ENCODE results near the gene SPEN.
A peak's percentile ranks its signal among the peaks of the same experiment; 100 is the strongest.

SPEN gene

DNA sequence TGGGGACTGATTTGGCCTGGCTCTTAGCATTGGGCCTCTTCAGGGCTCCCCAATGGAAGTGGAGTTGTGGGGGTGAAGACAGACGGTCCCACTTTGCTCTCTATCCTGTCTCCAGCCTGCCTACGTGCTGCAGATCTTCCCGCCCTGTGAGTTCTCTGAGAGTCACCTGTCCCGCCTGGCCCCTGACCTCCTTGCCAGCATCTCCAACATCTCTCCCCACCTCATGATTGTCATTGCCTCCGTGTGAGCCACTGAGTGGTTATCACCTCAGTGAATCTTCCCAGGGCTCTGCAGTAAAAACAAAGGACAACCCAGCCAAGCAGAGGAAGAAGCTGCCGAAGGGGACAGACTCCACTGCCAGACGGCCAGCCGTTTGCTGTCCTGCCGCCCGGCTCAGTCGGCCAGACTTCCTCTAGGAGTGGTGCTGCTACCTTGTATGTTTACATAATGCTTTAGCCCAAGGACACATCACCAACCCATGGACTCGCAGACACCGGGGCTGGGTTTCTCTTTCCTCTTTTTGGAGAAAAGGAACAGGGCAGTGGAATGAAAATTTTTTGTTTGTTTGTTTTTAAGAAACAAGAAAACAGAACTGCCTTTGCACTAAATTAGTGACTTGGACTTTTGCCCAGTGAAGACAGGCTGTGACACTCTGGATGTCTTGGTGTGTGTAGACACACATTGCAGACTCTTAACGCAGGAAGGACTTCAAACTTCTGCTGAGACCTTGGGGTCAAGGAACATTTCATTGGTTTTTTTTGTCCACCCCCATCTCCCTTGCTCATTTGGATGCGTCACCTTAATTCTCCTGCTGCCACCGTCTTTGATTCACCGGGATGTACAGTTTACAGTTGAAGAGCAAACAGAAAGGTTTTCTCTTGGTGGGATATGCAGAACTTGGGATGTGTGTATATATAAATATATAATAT lies 91.9 kb downstream of the SPEN start:
- no peak for DNase-seq

DNA sequence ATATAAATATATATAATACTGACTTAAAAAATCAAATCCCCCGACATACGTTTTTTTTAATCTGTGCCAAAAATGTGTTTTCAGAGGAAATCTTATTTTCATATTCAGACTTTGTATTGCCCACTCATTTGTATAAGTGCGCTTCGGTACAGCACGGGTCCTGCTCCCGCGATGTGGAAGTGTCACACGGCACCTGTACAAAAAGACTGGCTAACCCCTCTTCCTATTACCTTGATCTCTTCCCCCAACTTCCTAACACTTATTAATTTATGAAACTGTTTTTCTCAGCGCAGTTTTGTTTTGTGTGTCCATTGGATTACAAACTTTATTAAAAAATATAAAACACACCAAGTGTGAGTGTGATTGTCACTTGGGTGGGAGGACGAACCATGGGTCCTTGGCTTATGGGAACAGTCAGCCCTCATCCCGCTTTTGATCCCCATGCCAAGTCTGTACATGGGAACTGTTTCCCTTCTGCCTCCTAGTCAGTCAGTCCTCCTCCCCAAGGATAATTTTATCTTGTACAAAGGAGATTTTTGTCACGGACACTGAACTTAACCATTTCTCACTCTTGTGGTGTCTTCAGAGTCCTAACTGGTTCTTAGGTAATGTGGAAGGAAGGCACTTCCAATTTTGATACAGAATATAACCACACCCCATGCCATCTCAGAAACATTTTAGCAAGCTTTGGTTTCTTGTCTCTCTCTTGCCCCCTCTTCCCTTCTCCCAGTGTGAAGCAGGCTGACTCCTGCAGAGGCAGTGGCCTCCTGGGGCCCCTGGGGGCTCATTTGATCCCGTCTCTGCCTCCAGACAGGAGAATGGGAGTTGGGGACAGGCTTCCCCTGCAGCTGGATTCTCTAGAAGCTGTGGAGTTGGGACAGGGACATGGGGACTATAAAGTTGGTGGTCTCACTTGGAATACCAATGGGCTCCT lies 92.9 kb downstream of the SPEN start:
- DNase-seq: no peak

DNA sequence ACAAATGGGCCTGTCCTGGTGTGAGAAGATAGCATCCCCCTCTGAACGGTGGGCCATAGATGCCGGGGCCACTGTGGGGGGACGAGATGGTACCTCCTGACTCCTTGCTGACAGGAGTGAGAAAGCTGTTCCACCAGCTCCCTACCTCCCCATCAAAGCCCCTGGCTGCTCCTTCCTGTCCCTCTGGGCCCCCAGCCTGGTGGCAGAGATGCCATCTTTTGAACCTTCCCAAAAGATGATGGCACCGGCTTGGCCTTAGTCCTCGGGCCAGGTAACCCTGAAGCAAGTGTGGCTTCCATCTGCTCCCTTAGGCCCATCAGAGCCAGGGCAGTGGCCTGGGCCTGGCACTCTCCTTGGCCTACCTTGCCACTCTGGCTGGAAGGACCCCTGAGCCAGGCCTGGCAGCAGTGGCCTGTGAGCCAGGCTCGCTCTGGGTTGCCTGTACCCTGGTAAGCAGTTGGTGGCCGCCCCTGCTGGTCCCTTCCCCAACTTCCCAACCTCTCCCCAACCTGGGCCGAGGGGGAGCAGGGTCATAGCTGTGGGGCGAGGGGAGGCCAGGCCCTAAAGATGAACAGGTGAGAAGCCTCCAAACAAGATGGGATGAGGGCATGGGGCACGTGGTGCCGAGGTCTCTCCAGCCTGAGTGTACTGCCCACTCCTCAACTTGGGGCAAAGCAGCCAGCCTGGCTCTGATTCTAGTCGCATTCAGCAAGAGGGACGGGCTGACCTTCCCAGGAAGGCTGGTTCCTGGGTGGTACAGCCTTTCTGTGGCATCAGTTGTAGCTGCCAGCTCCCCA lies 93.7 kb downstream of the SPEN start:
- DNase-seq: no peak

DNA sequence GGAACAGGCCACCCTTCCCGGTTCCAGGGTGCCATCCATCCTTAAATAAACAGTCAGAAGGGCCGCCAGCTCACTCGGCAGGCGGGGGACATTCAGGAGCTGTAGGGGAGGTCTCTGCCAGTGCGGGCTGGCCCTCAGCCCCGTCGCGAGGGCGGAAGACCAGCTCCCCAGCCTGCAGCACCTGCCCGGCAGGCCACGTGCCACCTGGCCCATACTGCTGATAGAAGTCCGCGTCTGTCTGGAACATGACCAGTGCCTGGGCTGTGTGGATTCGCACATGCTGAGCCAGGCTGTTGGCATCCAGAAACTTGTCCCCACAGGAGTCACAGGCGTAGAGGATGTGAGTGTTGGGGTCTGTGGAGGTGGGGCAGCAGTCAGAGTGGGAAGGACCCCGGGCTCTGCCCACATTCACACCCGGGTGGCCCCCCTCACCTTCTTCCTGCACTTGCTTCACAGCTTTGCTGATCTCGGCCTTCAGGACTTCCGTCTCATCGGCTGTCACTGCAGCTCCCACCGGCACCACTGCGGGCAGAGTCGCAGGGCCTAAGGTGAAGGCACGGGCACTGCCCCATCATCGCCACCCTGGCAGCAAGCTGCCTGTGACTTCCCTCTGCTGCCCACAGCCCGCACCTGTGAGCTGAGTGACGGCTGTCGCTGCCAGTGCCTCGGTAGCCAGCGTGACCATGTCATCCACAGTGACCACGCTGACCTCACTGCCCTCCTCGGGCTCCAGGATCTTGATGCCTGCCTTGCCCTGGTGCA lies 94.6 kb downstream of the SPEN start:
- no peak for DNase-seq

DNA sequence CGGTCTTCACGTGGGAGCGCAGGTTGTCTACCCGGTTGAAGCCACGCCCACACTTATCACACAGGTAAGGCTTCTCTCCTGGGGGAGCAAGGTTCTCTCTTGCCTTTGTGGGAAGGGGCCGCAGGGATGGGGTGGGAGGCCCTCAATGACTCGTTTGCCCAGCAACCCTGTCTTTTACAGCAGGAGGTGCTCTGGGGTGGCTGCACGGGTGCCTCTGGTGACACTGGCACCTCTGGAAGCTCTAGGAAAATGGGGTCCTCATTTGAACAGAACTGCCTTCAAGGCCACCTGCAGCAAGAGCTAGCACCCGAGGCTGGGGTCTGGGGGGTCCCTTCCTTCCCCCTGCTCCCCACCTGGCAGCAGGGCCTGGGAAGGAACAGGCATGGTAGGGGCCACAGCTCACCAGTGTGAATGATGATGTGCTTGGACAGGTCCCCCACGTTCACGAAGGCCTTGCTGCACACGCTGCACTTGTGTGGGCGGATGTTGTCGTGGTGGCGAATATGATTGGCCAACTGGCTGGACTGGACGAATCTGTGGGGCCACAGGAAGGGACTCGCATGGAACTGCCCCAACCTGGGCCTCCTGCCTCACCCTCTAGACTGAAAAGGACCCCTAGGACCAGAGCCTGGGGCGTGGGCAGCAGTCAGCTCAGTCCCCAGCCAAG lies 95.3 kb downstream of the SPEN start:
- no peak for DNase-seq

DNA sequence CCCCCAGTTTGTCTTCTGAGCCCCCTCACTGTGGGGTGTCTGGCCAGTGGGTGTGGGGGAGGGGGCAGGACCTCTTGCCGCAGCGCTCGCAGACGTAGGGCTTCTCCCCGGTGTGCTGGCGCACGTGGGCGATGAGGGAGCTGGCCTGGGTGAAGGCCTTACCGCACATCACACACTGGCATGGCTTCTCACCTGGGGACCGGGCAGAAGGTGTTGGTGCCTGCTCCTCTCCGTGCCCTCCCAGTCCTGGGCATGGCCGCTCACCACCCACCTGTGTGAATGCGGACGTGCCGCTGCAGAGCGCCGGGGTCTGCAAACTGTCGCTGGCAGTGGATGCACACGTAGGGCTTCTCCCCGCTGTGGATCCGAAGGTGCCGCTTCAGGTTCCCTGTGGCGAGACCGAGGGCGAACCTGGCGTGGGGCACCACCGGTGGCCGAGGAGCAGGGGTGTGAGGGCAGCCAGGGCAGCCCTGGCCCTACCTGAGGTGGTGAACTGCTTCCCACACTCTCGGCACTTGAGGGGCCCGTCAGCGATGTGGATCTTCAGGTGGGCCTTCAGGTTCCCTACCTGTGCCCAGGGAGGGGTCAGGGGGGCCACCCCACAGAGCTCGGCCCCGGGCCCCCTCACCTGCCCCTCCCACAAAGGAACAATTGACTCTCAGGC lies 96.0 kb downstream of the SPEN start:
- no peak for DNase-seq

DNA sequence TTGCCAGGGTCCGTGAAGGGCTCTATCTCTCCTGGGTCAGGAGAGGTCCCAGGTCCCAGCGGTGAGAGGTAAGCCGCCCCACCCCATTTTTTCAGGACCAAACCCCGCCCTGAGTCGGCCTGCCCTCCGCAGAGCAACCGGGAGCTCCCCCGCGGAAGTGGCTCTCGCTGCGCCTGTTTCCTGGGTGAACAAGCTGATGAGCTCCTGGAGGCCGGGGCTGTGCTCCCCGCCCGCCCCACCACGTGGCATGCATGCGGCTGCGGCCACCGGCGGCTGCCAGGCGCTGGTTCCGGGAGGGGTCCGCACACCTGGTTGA lies 96.4 kb downstream of the SPEN start:
- no peak for DNase-seq

DNA sequence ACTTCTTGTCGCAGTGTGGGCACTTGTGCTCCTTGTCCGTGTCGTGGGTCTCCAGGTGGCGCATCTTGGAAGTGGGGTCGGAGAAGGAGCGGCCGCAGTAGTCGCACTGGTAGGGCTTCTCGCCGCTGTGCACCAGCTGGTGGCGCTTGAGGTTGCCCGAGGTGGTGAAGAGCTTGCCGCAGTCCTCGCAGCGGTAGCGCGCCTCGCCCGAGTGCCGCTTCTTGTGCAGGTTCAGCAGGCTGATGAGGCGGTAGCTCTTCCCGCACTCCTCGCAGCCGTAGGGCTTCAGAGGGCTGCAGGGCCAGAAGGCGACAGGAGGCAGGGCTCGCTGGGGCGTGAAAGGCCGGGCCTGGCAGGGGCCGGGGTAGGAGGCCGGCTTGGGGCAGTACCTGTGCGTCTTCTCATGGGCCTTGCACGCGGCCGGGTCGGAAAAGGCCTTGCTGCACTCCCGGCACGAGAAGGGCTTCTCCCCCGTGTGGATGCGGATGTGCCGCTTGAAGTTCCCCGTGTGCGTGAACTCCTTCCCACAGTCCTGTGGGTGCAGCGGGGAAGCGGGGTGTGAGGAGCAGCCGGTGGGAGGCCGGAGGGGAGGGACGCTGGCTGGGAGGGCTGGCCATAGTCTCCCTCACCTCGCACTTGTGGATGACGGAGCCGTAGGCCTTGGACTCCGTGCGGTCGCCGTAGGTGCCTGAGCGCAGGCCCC lies 97.0 kb downstream of the SPEN start:
- DNase-seq: no peak

DNA sequence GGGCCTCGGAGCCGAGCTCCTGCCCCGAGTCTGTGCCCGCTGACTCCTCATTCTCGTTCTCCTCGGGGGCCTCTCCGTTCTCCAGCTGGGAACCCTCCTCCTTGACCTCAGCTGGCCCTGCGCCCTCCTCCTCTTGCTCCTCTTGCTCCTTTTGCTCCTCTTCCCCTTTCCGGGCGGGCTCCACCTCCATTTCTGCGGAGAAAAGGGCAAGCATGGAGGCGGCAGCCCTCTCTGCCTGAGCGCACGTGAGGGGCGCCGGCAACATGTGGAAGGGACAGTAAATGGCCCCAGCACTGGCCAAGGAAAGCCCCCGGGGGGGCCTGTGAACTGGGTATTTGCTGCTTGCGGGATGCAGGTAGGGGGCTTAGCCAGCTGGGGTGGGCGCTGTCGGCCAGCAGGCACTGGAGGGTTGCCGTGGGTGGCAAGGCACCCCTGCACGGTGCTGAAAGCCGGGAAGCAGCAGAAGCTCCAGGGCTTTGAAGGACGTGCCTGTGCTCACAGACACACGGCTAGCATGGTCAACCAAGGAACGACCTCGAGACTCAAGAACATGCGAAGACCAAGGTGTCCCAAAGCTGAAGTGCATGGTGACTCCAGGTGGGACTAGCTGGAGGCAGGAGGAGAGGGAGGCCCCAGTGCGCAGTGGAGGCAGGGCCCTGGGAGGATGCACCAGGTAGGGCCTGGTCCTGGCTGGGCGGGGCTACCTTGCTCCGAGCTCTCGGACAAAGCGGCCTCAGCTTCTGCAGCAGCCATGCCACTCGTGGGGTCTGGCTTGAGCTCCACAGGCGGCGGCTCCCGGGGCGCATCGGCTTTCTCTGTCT lies 97.7 kb downstream of the SPEN start:
- no peak for DNase-seq

DNA sequence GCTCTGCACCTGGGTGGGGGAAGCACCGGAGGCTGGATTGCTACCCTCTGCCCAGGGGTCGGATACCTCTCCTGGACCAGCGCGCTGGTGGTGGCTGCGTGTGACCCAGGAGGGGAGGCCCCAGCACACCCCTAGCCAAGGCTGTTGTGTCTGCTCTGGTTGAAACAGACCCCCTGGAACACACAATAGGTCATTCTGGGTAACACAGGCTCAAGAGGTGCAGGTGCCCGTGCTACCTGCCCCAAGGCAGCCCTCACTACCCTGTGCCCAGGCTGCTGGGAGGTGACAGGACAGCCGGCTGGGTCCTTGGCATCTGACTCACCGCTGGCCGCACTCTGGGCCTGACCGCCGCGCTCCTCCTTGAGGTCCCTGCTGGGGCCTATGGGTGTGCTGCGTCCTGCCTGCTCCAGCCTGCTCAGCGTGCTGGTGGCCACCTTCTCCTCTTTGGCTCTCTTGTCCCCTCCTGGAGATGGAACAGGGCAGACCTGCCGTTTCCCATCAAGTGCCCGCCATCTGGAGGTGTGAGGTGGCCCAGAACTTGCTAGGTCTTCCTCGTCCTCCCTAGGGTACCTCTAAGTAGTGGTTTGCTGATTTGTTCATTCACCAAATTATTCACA lies 98.4 kb downstream of the SPEN start:
- no peak for DNase-seq

DNA sequence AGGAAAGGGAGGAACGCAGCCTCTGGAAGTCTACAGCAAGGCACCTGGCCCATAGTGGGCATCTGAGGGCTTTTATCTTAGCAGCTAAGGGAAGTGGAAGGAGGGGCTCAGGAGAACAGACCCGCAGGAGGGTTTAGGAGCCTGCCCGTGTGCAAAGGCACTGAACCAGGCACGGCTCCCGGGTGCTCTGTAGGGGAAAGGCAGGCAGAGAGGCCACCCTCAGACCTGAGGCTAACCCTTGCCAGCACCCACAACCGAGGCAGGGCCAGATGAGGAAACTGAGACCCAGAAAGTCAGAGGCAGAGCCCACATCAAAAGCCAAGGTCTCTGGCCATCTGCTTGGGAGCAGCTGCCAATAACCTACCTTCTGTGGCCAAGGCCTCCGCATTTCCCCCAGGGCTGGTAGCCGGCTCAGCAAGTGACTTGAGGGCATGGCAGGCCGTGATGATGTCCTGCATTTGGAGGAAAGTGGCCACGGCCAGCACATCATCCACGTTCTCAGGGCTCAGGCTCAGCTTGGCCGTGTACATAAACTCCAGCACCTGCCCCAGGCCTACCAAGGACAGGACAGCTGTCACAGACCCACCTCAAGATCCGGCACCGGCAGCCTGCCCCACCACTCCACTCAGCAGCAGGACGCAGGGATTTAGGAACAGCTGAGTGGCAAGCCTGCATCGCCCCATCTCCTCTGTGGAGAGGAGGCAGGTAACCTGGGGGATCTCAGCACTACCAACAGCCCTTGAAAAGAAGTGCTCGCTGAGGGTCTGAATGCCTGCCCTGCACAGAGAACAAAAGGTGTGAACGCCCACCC lies 99.3 kb downstream of the SPEN start:
- no peak for DNase-seq

DNA sequence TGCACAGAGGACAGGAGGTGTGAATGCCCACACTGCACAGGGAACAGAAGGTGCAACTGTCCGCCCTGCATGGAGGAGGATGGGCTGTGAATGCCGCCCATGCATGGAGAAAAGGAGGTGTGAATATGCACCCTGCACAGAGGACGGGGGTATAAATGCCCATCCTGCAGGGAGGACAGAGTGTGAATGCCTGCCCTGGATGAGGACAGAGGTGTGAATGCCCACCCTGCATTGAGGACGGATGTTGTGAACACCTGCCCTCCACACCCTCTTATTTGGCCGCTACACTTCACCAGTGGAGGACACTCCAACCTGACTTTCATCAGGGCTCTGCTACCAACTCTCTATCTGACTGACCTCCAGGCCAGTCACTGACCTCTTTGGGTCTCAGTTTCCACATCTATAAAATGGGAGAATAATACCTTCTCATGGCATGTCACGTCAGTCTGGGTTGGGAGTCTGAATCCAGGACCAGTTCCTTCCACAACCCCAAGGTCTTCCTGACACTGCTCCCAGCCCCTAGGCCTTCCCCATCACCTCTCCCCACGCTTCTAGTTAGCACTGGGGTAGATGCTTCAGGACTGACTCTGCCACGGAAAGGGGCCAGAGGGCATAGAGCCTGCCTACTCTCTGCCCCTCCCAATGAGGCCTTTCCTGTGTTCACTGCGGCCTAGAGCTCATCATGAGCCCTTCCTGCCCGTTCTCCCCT lies 100.0 kb downstream of the SPEN start:
- DNase-seq: no peak

DNA sequence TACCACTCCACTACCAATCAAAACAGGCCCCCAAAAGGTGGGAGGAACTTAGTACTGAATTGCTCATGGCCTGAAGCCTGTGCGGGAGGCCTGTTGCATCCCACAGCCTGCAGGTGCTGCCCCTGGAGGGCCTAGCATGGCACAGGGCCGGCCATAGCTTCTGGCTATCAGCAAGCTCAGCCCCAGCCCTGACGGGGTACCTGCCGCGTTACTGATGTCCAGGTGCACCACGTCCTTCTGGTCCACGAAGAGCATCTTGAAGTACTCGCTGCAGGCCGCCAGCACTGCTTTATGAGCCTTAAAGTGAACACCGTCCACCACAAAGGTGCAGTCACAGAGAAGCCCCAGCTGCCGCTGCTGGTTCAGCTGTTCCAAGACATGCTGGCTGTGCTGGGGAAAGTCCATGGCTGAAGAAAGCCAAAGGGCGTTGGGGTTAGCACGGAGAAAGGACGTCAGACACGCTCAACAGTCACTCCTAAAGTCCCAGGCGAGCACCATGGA lies 100.6 kb downstream of the SPEN start:
- no peak for DNase-seq

DNA sequence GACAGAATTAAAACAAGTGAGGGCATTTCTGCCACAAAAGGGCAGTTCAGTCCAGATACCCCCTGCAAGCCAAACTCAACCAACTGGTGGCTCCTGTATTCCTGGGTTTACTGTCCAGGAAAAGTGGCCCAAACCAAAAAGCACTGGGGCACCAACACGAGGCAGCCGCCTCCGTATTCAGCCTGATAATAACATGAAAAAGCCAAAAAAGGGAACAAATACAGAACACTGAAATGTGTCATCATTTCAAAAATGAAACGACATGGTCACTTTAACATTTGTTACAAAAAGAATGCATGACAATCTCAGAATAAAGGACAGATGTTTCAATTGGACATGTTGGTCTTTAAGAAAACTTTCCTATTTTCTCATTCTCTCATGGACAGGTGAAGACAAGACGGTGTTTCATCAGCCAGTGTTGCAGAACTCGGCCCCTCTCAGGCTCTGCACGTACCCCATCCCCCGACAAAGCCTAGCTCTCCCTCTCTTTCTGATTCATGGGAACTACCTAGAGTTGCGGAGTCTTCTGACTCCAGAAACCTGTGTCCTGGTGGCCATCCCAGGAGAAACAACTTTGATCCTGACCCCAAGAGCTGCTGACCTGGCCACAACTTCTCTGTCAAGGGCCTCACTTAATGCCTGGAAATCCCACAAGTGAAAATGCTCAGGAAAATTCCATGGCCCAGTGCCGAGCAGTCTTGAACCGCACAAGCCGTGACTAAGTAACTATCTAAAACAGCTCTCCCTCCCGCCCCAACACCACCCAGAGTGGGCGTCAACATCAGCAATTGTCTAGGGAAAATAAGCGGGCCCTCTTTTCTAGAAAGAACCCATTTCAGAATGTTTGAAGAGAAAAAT lies 101.3 kb downstream of the SPEN start:
- peak; percentile 78 for DNase-seq

DNA sequence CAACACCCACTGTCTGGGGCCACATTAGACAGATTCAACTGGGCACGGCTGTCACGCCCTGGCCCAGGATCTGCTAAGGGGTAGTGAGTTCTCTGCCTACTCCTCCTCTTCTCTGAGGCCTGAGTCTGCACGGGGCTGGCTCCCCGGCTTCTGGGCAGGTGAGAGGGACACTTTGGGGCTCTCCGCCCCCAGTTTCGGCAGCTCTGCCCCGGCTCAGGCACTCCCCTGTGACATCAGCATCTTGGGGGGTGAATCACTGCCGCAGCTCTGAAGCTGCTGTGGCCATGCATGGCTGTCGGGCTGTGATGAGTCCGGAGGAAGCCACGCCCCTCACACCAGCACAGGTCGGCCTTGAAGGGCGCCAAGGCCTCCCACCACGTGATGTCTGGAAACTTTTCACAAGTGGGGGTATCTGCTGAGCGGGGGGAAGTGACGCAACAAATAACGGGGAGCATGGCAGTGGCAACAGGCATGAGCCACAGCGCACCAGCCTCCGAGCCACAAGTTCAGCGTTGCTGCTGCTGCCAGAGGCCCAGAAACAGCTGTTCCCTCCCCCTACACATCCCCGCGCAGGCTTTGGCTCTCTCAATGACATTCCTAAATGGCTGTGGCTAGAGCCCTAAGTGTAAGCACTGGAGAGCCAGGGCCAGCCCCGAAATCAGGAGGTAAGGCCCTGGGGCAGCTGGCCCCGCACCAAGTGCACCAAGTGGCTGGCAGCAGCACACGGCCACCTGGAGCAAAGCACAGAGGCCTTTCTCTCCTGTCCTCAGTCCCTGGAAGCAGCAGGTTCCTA lies 102.1 kb downstream of the SPEN start:
- no peak for DNase-seq

DNA sequence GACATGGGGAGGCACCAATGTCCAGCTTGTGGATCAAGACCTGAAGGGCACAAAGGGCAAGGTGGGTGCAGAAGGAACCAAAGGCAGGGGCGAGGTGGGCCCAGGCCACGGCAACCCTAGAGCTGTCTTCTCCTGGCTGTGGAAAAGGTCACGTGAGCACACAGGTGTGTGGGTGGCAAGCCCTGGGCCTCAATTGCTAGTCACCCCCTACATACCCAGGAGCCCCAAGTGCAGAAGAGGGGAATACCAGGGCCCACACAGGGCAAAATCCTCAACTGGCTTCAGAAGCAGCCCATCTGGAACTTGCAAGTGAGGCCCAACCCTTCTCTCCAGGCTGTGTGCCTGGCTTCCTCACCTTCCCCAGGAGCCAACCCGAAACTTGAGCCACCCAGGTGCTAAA lies 102.8 kb downstream of the SPEN start:
- DNase-seq: no peak
